MV-4-11 (cell line): ENCODE results near the gene RABGAP1L.
"Not testable (repeated sequence)": the region's sequence is repeated elsewhere in the genome, so short reads cannot be mapped to it uniquely, and the experiment has no call there.

Experiments used
- DNase-seq: peaks from one replicate; lab custom pipeline; 2025; lab: John Stamatoyannopoulos, UW

The RABGAP1L gene

DNA sequence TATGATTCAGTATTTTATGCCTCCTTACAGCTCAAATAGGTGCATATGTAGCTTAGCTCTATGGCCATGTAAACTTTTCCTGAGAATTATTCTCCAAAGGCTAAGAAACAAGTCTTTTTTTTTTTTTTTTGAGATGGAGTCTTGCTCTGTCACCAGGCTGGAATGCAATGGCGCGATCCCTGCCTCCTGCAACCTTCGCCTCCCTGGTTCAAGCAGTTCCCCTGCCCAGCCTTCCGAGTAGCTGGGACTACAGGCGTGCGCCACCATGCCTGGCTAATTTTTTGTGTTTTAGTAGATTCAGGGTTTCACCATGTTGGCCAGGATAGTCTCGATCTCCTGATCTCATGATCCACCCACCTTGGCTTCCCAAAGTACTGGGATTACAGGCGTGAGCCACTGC, 657.3 kb downstream of the RABGAP1L start:
- DNase-seq = not testable (repeated sequence)

DNA sequence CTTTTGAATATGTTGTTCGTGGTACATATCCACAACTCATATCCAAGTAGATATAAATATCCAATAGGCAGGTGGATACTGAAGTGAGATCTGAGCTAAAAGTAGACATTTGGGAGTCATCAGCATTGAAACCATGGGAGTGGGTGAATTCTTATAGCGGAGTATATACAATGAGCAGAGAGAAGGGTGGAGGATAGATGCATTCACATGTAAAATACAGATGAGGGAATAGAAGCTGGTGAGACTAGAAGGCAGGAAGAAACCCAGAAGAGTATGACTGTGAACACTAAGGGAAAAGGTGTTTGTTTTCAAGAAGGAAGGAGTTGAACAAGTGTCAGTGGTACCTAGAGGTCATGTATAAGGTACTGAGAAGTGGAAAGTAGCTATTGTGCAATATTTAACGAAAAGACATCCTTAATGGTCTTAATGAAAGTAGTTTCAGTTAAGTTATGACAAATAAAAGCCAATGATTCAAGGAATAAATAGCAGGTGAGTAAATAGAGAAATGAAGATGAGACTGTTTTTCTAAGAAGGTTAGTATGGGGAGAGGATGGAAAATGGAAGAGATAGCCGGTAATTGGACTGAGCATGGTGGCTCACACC, 658.8 kb downstream of the RABGAP1L start:
- no peak for DNase-seq

DNA sequence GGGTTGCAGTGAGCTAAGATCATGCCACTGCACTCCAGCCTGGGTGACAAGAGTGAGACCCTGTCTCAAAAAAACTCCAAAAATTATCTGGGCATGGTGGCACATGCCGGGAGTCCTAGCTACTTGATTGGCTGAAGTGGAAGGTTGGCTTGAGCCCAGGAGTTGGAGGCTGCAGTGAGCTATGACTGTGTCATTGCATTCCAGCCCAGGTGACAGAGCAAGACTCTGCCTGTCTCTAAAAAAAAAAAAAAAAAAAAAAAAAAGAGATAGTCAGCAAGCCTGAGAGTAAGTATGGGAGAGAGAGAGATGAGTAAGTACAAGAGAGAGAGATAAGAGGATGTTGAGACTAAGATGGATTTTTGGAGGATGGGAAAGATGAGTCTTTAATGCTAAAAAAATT, 659.6 kb downstream of the RABGAP1L start:
- DNase-seq = no peak

DNA sequence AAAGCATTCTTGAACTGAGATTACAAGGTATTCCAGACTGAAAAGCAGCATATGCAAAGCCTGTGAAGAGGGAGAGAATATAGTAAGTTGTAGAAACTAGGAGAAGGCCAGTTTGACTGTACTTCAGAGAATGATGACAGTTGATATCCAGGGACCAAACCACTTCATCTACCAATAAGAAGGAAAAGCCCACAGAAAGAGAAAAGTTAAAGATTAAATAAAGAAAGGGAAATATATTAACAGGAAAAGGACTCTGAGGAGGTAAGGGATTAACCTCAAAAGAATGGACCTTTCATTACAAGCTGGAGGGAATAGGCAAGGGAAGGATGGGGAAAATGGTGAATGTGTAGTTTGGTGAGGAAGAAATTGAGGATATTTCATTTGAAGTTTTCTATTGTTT, 660.3 kb downstream of the RABGAP1L start:
- DNase-seq = no peak

DNA sequence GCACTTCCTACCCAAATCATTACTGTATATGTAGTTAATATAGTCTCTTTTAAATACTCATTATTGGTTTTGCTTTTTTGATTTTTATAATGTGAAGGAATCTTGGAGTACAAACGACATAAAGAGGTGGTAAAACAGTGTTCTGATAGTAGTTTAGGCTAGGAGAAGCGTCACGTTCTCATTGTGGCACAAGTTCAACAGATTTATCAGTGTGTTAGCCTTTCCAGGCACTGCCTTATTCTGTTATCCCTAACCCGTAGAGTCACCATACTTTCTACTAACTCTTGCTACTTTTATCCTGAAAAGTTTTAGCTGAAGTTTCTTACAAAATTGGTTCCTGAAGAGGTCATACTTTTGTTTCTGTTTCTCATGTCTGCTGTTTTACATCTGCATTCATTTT, 665.8 kb downstream of the RABGAP1L start:
- no peak for DNase-seq

DNA sequence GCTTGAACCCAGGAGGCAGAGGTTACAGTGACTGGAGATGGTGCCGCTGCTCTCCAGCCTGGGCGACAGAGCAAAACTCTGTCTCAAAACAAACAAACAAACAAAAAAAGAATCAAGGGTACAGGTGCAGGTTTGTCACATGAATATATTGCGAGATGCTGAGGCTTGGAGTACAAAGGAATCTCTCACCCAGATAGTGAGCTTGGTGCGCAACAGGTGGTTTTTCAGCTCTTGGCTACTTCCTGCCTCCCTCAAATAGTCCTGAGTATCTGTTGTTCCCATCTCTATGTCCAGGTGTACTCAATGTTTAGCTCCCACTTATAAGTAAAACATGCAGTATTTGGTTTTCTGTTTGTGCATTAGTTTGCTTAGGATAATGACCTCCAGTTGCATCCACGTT, 666.5 kb downstream of the RABGAP1L start:
- DNase-seq = no peak

DNA sequence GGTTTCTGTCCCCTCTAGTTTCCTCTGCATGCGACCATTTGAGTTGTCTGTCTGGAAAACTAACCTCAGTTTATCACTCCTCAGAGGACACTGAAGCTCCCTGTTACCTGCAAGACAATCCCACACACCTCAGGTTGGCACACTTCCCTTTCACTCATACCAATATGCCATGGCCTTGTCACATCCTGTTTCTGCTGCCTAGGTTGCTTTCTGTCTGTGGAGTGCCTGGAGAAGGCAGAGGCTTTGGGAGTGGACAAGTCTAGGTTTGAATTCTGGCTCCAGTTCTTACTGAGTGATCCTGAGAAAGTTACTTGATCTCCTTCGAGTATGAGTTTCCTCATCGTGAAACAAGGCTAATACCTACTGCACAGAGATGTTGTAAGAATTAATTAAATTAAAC, 668.9 kb downstream of the RABGAP1L start:
- DNase-seq = peak; percentile 1

DNA sequence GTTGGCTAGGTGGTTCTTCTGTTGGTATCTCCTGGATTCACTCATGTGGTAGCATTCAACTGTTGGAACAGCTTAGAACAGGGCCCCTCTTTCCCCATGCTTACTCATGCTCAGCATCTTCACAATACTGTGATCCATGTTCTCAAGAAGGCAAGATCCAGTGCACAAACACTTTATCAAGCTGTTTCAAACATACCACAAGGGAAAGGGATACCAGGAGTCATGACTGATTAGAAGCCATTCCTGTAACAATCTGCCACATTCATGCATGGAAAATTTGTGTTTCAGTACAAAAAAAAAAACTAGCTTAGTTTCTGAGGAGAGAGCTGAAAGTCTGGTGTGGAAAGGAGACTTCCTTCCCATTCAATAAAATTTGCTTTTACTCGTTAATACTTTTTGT, 670.7 kb downstream of the RABGAP1L start:
- no peak for DNase-seq

DNA sequence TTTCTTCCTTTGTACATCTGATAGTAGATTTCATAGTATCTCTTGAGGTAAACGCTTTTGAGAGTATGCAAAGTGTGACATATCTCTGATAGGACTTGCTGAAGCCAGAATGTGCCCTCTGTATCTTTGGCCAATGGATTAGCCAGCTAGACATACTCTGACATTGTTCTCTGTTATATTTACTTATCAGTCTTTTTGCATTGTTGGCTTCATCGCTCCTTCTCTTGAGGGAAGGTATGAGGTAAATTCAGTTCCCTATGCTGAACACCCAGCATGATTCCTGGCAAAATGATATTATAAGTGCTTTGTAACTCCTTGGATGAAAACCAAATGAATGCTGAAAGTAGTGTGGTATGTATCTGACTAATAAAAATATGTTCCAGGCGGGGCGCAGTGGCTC, 677.2 kb downstream of the RABGAP1L start:
- no peak for DNase-seq

DNA sequence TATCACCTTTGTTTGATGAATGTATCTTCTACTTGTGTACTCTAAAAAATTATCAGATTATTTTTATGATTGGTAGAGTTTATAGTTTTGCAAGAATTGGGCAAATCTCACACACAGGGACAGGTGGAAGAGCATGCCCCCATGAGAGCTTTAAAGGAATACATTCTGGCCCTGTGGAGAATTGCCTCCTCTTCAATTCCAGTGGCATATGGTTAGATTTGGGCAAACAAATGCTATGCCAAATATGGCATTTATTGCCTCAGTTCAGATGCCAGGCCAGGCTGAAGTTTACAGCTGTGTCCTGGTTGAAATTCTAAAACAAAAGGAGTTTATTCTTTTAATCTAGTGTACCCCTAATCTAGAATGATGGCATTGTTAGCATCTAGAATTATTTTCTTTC, 678.1 kb downstream of the RABGAP1L start:
- DNase-seq = no peak

DNA sequence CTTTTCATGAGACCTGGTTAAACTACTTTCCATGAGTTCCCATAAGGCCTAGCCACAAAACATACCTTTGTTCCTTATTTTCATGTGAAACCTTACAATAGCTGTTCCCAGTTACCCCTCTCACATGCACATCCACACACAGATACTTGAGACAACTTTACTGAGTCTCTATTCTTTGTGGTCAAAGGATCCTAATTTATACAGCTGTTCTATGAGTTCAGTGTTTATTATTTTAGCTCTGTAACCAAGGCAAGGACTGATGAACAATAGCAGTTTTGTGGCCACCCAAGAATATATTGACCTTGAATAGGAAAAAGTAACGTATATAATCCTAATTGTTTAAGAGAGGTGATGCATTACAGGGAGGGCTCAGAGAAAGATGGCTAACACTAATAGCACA, 679.9 kb downstream of the RABGAP1L start:
- no peak for DNase-seq

DNA sequence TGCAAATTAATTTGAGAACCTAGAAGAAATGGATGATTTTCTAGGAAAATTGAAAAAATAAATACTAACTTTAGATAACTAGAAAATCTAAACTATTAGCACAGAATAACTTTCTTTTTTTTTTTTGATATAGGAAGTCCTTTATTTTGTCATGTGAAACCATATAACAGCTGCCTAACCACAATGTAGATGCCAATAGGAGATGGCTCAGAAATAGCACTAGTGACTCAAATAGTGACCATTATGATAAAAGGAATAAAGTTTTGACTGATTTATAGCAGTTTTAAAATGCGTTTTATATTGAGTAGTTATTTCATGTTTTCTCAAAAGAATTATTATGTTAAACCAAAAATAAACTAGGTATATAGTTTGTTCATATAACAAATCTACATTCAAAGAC, 682.4 kb downstream of the RABGAP1L start:
- DNase-seq = peak; percentile 53

DNA sequence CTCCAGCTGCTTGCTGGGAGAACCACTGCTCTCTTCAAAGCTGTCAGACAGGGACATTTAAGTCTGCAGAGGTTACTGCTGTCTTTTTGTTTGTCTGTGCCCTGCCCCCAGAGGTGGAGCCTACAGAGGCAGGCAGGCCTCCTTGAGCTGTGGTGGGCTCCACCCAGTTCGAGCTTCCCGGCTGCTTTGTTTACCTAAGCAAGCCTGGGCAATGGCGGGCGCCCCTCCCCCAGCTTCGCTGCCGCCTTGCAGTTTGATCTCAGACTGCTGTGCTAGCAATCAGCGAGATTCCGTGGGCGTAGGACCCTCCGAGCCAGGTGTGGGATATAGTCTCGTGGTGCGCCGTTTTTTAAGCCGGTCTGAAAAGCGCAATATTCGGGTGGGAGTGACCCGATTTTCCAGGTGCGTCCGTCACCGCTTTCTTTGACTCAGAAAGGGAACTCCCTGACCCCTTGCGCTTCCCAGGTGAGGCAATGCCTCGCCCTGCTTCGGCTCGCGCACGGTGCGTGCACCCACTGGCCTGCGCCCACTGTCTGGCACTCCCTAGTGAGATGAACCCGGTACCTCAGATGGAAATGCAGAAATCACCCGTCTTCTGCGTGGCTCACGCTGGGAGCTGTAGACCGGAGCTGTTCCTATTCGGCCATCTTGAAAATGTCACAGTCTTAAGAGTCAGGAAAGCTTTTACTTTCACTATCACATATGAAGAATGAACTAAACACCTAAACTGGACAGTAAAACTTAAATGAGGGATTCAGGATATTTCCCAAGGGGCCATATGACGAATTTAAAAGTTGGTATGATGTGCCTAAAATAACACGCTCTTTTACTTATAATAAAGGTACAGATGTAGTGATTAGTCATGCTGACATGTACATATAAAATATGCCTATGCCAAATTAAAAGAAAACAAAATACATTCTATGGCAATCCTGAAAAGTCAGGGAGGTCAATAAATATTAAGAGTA, 689.6 kb downstream of the RABGAP1L start:
- DNase-seq = not testable (repeated sequence)

DNA sequence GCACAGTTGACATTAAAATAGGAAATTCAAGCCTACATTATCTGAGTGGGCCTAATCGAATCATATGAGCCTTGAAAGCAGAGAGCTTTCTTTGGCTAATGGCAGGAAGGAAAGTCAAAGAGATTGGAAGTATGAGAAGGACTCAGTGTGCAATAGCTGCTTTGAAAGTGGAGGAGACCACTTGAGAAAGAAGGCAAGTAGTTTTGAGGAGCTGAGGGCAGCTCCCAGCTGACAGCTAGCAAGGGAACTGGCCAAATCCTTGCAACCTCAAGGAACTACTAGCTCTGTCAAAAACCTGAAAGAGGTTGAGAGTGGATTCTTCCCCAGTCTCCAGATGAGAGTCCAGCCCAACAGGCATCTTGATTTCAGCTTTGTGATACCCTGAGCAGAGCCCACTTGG, 691.4 kb downstream of the RABGAP1L start:
- DNase-seq = no peak

DNA sequence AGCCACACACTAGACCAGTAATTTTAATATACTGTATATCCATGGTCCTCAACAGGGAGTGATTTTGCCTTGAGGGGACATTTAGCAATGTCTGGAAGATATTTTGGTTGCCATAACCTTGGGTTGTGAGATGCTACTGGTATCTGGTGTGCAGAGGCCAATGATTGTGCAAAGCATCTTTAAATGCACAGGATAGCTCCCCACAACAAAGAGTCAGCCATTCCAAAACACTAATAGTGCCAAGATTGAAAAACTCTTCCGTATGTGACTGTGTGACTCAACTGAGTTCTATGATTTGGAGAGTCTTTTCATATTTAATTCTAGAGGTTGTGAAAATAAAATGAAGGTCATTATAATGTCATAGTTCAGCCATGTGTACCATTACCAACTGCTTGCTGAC, 699.0 kb downstream of the RABGAP1L start:
- DNase-seq = no peak

DNA sequence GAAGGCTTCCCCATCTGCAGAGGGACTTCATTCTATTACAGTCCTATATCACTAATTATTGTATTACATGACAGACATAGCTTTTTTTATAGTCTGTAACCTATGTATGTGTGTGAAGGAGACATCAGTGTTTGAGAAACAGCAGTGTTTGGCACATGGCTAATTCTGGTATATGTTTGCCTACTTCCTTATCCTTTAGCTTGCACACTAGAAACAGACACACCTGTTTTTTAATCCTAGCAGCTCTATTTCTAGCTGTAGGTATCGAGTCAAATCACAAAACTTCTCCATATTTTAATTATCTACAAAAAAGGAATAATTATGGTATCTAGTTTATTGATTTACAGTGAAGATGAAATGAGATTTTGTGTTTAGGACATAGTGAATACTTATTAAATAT, 711.0 kb downstream of the RABGAP1L start:
- DNase-seq = no peak

DNA sequence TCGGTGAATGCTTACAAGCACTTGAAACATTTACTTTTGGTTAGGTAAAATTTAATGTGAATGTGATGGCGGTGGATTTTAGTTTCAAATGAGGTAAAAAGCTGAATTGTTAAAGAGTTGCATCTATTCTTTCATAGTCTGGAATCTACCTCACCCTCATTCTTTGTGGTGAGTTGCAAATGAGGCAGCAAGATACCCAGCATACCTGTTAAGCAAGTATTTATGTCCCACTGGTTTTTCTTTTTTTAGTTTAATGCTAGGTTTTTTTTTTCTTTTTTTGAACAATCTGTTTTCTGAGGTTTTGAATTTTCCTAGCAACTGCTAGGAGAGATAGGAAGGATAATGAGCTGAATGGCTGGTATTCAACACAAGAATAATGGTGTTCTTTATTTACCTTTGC, 712.6 kb downstream of the RABGAP1L start:
- DNase-seq = no peak

DNA sequence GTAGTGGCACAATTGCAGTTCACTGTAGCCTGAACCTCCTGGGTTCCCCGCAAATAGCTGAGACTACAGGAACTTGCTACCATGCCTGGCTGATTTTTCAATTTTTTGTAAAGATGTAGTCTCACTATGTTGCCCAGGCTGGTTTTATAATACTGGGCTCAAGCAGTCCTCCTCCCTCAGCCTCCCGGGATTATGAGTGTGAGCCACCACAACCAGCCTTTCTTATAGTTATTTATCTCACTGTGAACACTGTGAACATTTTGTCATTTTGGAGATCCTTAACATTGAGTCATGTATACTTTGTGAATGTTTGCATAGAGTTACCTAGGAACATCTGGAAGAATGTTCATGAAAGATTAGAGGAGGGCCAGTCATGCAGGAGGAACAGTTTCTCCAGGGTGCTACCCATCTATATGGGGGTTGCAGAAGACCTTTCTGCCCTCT, 713.3 kb downstream of the RABGAP1L start:
- no peak for DNase-seq

DNA sequence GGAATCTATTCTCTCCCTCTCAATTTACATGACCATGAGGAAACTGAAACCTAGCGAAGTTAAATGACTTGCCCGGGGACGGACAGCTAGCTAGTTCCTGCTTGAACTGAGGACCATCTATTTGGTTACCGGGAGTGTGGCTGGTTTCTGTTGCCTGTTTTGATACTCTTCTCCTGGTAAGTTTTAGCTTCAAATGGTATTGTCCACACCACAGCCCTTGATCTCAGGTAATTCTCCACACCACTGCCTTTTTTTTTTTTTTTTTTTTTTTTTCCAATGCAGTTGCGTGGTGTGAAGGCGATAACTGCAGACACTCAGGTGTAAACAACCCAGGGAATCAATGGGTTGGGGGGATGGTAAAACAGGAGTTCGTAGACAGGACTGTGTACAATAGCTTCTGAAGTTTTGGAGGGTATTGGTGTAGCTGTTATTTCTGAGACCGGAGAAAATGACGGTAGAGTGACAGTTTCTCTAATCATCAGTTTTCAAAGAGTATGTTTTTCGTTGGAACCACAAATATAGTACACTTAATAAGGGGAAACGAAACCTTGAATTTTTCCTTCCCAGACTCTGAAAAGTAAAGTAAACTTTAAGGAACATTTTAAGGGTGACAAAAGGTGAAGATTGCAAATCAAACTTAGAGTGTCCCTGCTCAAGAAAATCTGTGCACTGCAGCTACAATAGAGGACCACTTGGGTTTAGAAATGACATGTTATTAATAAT, 715.2 kb downstream of the RABGAP1L start:
- peak; percentile 32 for DNase-seq

DNA sequence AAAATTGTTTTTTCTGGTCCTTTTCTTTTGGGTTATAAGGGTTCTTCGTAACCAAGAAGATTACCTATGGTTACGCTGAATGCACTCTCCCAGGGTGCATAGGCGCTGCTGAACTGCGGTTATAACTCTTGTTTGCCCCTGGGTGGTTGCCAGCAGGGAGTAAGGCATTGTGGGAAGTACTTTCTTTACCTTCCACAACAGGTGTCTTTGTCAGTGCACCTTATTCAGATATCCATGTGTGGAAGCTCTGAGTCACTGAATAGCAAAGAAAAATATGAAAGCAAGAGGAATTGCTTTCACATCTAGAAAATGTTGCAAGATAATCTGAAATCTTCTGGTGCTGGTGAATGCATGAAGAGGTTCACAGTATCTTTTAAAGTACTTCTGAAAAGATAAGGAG, 716.0 kb downstream of the RABGAP1L start:
- DNase-seq = no peak

DNA sequence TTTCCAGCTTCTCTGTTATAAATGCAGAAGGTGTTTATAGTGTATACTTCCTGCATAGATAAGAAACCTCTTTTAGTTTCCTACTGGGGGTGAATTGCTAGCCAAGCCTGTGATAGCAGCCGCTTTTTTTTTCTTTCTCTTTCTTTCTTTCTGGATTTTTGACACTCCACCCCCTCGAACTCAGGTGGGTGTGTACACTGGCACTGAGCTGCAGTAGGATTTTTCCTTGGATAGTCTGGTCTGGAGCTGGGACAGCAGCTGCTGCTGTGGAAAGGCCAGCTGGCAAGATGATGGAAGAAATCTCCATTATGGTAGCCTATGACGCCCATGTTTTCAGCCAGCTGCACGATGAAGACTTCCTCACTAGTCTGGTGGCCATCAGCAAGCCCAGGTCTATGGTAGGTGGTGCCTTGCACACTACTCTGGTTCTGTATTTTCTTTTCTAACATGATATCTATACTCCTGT, 717.9 kb downstream of the RABGAP1L start:
- no peak for DNase-seq

DNA sequence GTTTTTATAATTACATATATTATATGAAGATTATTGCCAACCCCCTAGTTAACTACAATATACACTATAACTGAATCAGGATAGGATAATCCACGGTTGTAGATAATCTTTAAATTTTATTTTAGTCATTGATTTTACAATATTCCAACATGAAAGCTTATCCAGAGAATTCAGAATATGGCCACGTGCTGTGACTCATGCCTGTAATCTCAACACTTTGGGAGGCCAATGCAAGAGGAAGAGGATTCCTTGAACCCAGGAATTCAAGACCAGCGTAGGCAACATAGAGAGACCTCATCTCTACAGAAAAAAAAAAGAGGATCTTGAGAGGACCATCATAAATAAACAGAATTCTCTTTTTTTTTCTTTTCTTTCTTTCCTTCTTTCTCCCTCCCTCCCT, 720.9 kb downstream of the RABGAP1L start:
- DNase-seq = no peak

DNA sequence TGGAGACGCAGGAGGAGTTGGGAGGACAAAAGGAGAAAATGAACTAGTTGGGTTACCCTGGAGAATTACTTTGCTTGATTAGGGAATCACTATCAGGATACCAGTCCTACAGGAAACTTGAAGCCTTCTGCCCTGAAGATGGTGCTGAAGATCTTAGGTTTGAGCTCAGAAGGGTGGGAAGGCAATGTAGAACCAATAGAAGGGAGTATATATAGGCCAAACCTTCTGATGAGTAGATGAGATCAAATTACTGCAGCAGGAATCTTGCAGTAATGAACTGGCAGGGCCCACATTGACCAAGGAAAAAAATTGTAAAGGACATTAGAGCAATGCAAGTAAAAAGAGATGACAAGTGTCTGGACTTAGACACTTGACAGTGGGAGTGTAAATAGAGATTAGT, 724.1 kb downstream of the RABGAP1L start:
- DNase-seq = no peak
